NB4 (cell line): ENCODE measurements around the gene PCDH7.

Source experiments
- DNase-seq: peaks from one replicate; pipeline ENCODE4 v3.0.0; 2010; ENCODE audit warnings: low read depth
- H3K4me3 ChIP-seq: one replicate; pipeline ENCODE4 v1.5.1; 2011; ENCODE audit warnings: mild to moderate bottlenecking, low read depth, low read length, moderate library complexity
- CTCF ChIP-seq: IDR thresholded peaks from one replicate; pipeline ENCODE4 v1.5.1; 2012; ENCODE audit warnings: low read depth, low read length
- MYC ChIP-seq: IDR thresholded peaks from 2 replicates; pipeline ENCODE4 v1.6.1; 2011; ENCODE audit warnings: low read depth, low read length
- POLR2A ChIP-seq: IDR thresholded peaks from 2 replicates; pipeline ENCODE4 v1.6.1; 2011; ENCODE audit warnings: mild to moderate bottlenecking; ENCODE audit not compliant: insufficient read length; ENCODE audit errors: extremely low read depth
- TF ChIP-seq, protein P1 (sequence below): IDR thresholded peaks from 2 replicates; pipeline ENCODE4 v1.6.1; 2011; ENCODE audit warnings: low read depth, low read length

Gene PCDH7

GRCh38 chr4:30768277-30768676 lies 48.1 kb downstream of the PCDH7 start:
- TF ChIP-seq MYC = no peak
- no peak for DNase-seq
- no peak overlapping the region for H3K4me3 ChIP-seq

- TF ChIP-seq, protein P1, sequence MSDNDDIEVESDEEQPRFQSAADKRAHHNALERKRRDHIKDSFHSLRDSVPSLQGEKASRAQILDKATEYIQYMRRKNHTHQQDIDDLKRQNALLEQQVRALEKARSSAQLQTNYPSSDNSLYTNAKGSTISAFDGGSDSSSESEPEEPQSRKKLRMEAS = no peak
- TF ChIP-seq MYC (no peak), CTCF (no peak), POLR2A (no peak)
- DNase-seq = no peak
- H3K4me3 ChIP-seq = no peak overlapping the region
Observed at GRCh38 chr4:30769093-30769492, 48.9 kb downstream of the PCDH7 start.

DNA sequence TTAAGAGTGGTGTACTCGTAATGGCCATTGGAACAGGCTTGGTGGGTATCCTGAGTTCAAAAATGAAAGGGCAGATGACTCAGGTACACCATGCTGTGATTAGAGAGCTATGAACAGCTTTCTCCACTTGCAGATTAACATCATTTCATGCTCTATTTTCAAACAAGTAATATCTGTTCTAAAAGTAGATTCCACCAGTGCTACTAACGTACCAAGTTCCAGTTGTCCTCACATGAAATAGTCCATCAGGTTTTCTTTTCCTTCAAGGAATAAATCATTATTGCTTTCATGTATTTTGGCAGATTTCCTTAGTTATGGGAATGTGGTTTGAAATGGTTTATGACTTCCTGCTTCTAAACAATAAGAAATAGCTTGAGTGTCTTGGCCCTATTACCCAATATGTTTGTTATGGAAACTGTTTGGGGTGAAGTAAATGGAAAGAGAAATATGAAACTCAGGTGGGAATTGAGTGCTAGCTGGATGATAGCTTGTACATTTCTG lies 49.9 kb downstream of the PCDH7 start:
- H3K4me3 ChIP-seq = no peak overlapping the region
- DNase-seq = no peak
- no peak for TF ChIP-seq POLR2A
- TF ChIP-seq, protein P1 = no peak
- no peak for TF ChIP-seq CTCF
- TF ChIP-seq MYC = no peak

DNA sequence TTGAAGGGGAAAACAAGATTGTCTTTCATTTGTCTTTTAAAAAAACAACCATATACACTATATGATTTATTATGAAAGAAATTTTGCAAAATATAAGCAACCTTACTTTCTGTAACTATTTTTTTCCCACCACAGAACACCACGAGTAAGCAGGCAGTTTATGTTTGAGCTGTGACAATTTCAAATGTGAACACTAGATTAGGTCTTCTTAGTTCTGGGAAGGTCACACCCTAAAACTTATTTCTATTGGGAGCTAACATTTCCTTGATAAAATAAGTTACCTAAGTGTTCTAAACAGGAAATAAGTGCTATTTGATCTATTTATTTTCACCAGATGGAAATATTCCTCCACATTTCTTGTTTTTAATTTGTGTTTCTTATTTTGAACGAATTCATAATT lies 50.6 kb downstream of the PCDH7 start:
- no peak overlapping the region for H3K4me3 ChIP-seq
- TF ChIP-seq, protein P1 = no peak
- TF ChIP-seq POLR2A (no peak), CTCF (no peak), MYC (no peak)
- no peak for DNase-seq

- no peak for TF ChIP-seq MYC
- no peak for DNase-seq
- H3K4me3 ChIP-seq = no peak overlapping the region
Observed at GRCh38 chr4:30776451-30776850, 56.3 kb downstream of the PCDH7 start.

- no peak for DNase-seq
- no peak overlapping the region for H3K4me3 ChIP-seq
- TF ChIP-seq CTCF (no peak), MYC (no peak), POLR2A (no peak)
- TF ChIP-seq, protein P1 = no peak
Observed at GRCh38 chr4:30776921-30777415, 56.8 kb downstream of the PCDH7 start.
